ENCODE results near the gene RBMS1. TPM values are rescaled to one million over a fixed set of nuclear protein-coding genes. Genes with fewer than 3 reads are reported as not detected.

RBMS1 gene
- total and polyA plus RNA-seq, 2 of the 13 experiments (the other 11 are each of a cell fraction or from before 2014, with no cell fraction given): 55.5 to 110 TPM

DNA sequence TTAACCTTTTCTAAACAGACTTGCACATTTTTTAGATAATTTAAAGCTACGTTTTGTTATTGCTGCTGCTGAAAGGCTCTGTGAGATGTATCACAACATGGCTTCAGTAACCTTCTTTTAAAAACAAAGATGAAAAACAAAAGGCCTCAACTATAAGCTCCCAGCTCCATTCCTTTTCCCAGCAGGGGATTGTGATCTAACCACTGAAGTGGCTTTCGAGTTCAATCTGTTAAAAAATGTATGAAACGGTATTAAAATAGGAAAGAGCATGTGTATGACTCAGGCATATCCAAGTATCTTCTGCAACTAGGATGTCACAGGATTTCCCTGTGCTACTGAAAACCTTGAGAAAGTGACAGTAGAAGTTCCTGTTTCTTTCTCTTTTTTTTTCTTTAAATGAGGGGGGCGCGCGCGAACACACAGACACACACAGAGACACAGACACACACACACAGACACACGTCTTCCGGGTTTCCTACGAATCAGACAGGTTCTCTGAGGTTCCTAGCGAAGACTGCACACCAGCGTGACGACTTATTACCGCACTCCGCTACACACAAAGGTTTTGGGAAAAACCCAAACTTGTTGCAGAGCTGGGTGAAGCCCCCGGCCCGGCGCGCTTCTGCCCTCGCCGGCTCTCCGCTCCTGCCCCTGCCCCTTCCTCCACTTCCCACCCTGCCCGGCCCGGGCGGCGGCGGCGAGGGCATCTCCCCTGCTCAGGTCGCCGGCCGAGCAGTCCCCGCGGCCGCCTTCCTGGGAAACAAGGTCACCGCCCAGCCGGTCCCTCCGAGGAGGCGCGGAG, 86.8 kb downstream of the RBMS1 start (continued):
- TF ChIP-seq, protein P1, sequence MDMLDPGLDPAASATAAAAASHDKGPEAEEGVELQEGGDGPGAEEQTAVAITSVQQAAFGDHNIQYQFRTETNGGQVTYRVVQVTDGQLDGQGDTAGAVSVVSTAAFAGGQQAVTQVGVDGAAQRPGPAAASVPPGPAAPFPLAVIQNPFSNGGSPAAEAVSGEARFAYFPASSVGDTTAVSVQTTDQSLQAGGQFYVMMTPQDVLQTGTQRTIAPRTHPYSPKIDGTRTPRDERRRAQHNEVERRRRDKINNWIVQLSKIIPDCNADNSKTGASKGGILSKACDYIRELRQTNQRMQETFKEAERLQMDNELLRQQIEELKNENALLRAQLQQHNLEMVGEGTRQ (IDR thresholded peaks at IDR 0.05; ENCODE audit: low read depth, low read length): no peak
- TF ChIP-seq, protein P1 (CRISPR knock-in tag; IDR thresholded peaks at IDR 0.05; ENCODE audit: borderline replicate concordance): no peak
- TF ChIP-seq, protein P2, sequence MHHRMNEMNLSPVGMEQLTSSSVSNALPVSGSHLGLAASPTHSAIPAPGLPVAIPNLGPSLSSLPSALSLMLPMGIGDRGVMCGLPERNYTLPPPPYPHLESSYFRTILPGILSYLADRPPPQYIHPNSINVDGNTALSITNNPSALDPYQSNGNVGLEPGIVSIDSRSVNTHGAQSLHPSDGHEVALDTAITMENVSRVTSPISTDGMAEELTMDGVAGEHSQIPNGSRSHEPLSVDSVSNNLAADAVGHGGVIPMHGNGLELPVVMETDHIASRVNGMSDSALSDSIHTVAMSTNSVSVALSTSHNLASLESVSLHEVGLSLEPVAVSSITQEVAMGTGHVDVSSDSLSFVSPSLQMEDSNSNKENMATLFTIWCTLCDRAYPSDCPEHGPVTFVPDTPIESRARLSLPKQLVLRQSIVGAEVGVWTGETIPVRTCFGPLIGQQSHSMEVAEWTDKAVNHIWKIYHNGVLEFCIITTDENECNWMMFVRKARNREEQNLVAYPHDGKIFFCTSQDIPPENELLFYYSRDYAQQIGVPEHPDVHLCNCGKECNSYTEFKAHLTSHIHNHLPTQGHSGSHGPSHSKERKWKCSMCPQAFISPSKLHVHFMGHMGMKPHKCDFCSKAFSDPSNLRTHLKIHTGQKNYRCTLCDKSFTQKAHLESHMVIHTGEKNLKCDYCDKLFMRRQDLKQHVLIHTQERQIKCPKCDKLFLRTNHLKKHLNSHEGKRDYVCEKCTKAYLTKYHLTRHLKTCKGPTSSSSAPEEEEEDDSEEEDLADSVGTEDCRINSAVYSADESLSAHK (CRISPR knock-in tag; IDR thresholded peaks at IDR 0.05; ENCODE audit: borderline replicate concordance): no peak
- TF ChIP-seq ZNF816 (CRISPR knock-in tag; IDR thresholded peaks at IDR 0.05; ENCODE audit: borderline replicate concordance): no peak
- no peak; the same call in none of the 2 replicates for TF ChIP-seq GABPB1 (CRISPR knock-in tag; IDR thresholded peaks at IDR 0.05)
- TF ChIP-seq FOSL1 (CRISPR knock-in tag; IDR thresholded peaks at IDR 0.05; ENCODE audit: borderline replicate concordance): no peak
- TF ChIP-seq, protein P3, sequence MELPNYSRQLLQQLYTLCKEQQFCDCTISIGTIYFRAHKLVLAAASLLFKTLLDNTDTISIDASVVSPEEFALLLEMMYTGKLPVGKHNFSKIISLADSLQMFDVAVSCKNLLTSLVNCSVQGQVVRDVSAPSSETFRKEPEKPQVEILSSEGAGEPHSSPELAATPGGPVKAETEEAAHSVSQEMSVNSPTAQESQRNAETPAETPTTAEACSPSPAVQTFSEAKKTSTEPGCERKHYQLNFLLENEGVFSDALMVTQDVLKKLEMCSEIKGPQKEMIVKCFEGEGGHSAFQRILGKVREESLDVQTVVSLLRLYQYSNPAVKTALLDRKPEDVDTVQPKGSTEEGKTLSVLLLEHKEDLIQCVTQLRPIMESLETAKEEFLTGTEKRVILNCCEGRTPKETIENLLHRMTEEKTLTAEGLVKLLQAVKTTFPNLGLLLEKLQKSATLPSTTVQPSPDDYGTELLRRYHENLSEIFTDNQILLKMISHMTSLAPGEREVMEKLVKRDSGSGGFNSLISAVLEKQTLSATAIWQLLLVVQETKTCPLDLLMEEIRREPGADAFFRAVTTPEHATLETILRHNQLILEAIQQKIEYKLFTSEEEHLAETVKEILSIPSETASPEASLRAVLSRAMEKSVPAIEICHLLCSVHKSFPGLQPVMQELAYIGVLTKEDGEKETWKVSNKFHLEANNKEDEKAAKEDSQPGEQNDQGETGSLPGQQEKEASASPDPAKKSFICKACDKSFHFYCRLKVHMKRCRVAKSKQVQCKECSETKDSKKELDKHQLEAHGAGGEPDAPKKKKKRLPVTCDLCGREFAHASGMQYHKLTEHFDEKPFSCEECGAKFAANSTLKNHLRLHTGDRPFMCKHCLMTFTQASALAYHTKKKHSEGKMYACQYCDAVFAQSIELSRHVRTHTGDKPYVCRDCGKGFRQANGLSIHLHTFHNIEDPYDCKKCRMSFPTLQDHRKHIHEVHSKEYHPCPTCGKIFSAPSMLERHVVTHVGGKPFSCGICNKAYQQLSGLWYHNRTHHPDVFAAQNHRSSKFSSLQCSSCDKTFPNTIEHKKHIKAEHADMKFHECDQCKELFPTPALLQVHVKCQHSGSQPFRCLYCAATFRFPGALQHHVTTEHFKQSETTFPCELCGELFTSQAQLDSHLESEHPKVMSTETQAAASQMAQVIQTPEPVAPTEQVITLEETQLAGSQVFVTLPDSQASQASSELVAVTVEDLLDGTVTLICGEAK (IDR thresholded peaks at IDR 0.05): no peak
- TF ChIP-seq, protein P3 (CRISPR knock-in tag; IDR thresholded peaks at IDR 0.05): no peak
- TF ChIP-seq ZNF776 (CRISPR knock-in tag; IDR thresholded peaks at IDR 0.05): no peak
- no peak for TF ChIP-seq RARG (CRISPR knock-in tag; IDR thresholded peaks at IDR 0.05; ENCODE audit: low read depth)
- TF ChIP-seq ZNF101 (CRISPR knock-in tag; IDR thresholded peaks at IDR 0.05; ENCODE audit: borderline replicate concordance, low read depth): no peak
- no peak; the same call in 1 of the 2 replicates for TF ChIP-seq ZNF160 (CRISPR knock-in tag; IDR thresholded peaks at IDR 0.05)
- no peak for TF ChIP-seq PPARG (CRISPR knock-in tag; conservative IDR thresholded peaks at IDR 0.05)
- TF ChIP-seq PHB2 (IDR thresholded peaks at IDR 0.05; ENCODE audit: partially characterized antibody): no peak
- no peak for TF ChIP-seq HMGA1 (CRISPR knock-in tag; conservative IDR thresholded peaks at IDR 0.05)
- no peak for TF ChIP-seq ZNF207 (IDR thresholded peaks at IDR 0.05; ENCODE audit: borderline replicate concordance)

Data from HepG2 (cell line).